IPS-20b (cell line): ENCODE data around the gene ADCY9.

Experiments
- H3K27ac ChIP-seq: one replicate; pipeline ENCODE4 v1.5.1; 2013; ENCODE audit warnings: low read length
- H3K27me3 ChIP-seq: 2 replicates; pipeline ENCODE4 v1.6.1; 2013; ENCODE audit warnings: mild to moderate bottlenecking, low read length, inconsistent platforms; ENCODE audit not compliant: insufficient read depth
- H3K36me3 ChIP-seq: 2 replicates; pipeline ENCODE4 v1.6.1; 2013; ENCODE audit warnings: low read depth, mild to moderate bottlenecking, inconsistent platforms, low read length, moderate library complexity; ENCODE audit not compliant: insufficient read depth
- H3K4me1 ChIP-seq: 2 replicates; pipeline ENCODE4 v1.6.1; 2013; ENCODE audit warnings: mild to moderate bottlenecking, control low read depth, inconsistent platforms, low read length, moderate library complexity; ENCODE audit not compliant: insufficient read depth
- H3K4me3 ChIP-seq: 2 replicates; pipeline ENCODE4 v1.5.1; 2013; ENCODE audit warnings: mild to moderate bottlenecking, low read length, inconsistent platforms
- H3K9ac ChIP-seq: 2 replicates; pipeline ENCODE4 v1.6.1; 2013; ENCODE audit warnings: low read depth, mild to moderate bottlenecking, inconsistent platforms, low read length, moderate library complexity
- H3K9me3 ChIP-seq: 2 replicates; pipeline ENCODE4 v1.6.1; 2013; ENCODE audit warnings: mild to moderate bottlenecking, low read depth, low read length, inconsistent platforms; ENCODE audit not compliant: insufficient read depth

Gene ADCY9

GRCh38 chr16:4017807-4018206 is 98.4 kb downstream of the ADCY9 start:
- Histone ChIP-seq H3K9me3 (no peaks in the 10 kb centered on the region), H3K4me3 (no peak overlapping the region), H3K4me1 (peaks cover 4% of the 10 kb centered on the region; the same call in 1 of the 2 replicates), H3K36me3 (no peaks in the 10 kb centered on the region), H3K27ac (no peak overlapping the region), H3K9ac (no peak overlapping the region), H3K27me3 (no peaks in the 10 kb centered on the region)

- peaks cover 10% of the 10 kb centered on the region for H3K4me1 ChIP-seq
- no peaks in the 10 kb centered on the region for H3K27me3 ChIP-seq
- H3K27ac ChIP-seq: no peak overlapping the region
These were observed 99.6 kb downstream of the ADCY9 start for GRCh38 chr16:4016658-4017057.

GRCh38 chr16:4016005-4016352 is 100.3 kb downstream of the ADCY9 start:
- H3K9me3 ChIP-seq: no peaks in the 10 kb centered on the region
- no peak overlapping the region for H3K9ac ChIP-seq
- no peak overlapping the region for H3K4me3 ChIP-seq
- no peak overlapping the region for H3K27ac ChIP-seq
- H3K4me1 ChIP-seq: peaks cover 10% of the 10 kb centered on the region
- no peaks in the 10 kb centered on the region for H3K36me3 ChIP-seq
- no peaks in the 10 kb centered on the region for H3K27me3 ChIP-seq

More at GRCh38 chr16:4016658-4017057, 99.6 kb downstream of the ADCY9 start:
- H3K9me3 ChIP-seq: no peaks in the 10 kb centered on the region
- H3K36me3 ChIP-seq: no peaks in the 10 kb centered on the region
- no peak overlapping the region for H3K4me3 ChIP-seq
- no peak overlapping the region for H3K9ac ChIP-seq

DNA sequence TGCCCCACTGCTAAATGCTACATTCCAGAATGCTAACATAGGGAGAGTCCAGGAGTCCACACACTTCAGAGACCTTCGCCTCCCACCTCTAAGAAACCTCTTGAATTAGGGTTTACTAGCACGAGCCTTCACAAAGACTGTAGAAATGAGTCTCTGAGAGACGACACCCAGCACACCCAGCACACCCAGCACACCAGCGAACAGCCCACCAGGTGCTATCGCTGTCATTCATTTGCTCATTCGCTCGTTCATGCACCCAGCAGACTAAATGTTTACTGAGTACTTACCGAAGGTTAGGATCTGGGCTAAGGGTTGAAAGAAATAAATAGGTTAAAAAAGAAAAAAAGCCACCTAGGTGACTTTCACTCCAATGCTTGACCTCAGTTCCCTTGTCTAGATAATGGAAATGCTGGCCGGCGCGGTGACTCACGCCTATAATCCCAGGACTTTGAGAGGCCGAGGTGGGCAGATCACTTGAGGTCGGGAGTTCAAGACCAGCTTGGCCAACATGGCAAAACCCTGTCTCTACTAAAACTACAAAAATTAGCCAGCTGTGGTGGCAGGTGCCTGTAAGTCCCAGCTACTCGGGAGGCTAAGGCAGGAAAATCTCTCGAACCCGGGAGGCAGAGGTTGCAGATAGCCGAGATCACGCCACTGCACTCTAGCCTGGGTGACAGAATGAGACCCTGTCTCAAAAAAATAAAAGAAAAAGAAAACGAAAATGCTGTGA is 100.8 kb downstream of the ADCY9 start:
- no peaks in the 10 kb centered on the region for H3K36me3 ChIP-seq
- H3K27ac ChIP-seq: no peak overlapping the region
- no peaks in the 10 kb centered on the region for H3K9me3 ChIP-seq
- no peak overlapping the region for H3K4me3 ChIP-seq
- H3K27me3 ChIP-seq: no peaks in the 10 kb centered on the region
- H3K9ac ChIP-seq: no peak overlapping the region
- peaks cover 13% of the 10 kb centered on the region for H3K4me1 ChIP-seq

GRCh38 chr16:4011940-4012629 is 104.2 kb downstream of the ADCY9 start:
- Histone ChIP-seq H3K4me1 (peaks cover 27% of the 10 kb centered on the region), H3K9ac (peak overlapping the region; percentile 2; the same call in 1 of the 2 replicates), H3K27ac (no peak overlapping the region), H3K27me3 (no peaks in the 10 kb centered on the region), H3K4me3 (no peak overlapping the region), H3K36me3 (no peaks in the 10 kb centered on the region), H3K9me3 (no peaks in the 10 kb centered on the region)

DNA sequence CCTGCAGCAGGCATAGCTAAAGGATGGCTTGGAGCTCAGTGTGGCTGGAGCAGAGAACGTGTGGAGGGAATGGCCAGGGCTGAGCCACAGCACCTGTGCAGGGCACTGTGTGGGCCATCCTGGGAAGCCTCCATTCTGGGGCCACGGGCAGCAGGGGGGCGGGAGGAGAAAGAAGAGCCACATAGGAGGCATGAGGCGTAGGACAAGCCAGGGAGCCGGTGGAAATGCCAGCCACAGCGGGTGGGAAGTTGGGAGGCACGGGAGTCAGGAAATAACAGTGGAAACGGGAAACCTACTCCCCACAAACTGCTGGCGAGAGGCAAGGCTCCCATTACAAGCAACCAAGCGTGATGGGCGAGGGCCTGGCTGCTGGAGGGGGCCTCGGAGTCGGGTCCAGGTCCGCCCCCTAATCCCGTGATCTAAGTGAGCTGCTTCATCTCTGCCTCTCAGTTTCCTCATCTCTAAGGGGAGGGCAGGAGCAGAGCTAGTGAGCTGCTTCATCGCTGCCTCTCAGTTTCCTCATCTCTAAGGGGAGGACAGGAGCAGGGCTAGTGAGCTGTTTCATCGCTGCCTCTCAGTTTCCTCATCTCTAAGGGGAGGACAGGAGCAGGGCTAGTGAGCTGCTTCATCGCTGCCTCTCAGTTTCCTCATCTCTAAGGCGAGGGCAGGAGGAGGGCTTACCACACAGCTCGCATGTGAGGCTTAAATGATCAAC is 104.9 kb downstream of the ADCY9 start:
- Histone ChIP-seq H3K27ac (no peak overlapping the region), H3K4me1 (peaks cover 27% of the 10 kb centered on the region), H3K27me3 (no peaks in the 10 kb centered on the region), H3K9ac (peak overlapping the region; percentile 2; the same call in 1 of the 2 replicates), H3K9me3 (no peaks in the 10 kb centered on the region), H3K4me3 (no peak overlapping the region), H3K36me3 (no peaks in the 10 kb centered on the region)

GRCh38 chr16:4010225-4011158 is 105.8 kb downstream of the ADCY9 start:
- H3K27ac ChIP-seq: no peak overlapping the region

DNA sequence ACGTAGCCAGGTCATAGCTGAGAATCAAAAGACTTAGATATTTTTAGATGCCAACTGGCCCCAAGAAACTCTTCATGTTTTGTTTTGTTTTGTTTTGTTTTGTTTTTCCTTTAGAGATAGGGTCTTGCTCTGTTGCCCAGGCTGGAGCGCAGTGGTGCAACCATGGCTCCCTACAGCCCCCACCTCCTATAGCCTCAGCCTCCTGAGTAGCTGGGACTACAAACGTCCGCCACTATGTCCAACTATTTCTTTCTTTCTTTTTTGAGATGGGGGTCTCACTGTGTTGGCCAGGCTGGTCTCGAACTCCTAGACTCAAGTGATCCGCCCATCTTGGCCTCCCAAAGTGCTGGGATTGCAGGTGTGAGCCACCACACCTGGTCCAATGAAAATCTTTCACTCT is 107.1 kb downstream of the ADCY9 start:
- no peaks in the 10 kb centered on the region for H3K36me3 ChIP-seq
- H3K9me3 ChIP-seq: no peaks in the 10 kb centered on the region
- H3K27ac ChIP-seq: no peak overlapping the region
- peaks cover 27% of the 10 kb centered on the region for H3K4me1 ChIP-seq
- no peaks in the 10 kb centered on the region for H3K27me3 ChIP-seq
- H3K4me3 ChIP-seq: no peak overlapping the region
- H3K9ac ChIP-seq: no peak overlapping the region

More at GRCh38 chr16:4010225-4011158, 105.8 kb downstream of the ADCY9 start:
- no peaks in the 10 kb centered on the region for H3K36me3 ChIP-seq
- H3K9me3 ChIP-seq: no peaks in the 10 kb centered on the region
- H3K4me3 ChIP-seq: no peak overlapping the region
- H3K27me3 ChIP-seq: no peaks in the 10 kb centered on the region
- peaks cover 27% of the 10 kb centered on the region for H3K4me1 ChIP-seq
- no peak overlapping the region for H3K9ac ChIP-seq

- Histone ChIP-seq H3K27me3 (no peaks in the 10 kb centered on the region), H3K36me3 (no peaks in the 10 kb centered on the region), H3K4me1 (peaks cover 27% of the 10 kb centered on the region), H3K4me3 (no peak overlapping the region), H3K27ac (no peak overlapping the region), H3K9ac (no peak overlapping the region; the same call in 1 of the 2 replicates), H3K9me3 (no peaks in the 10 kb centered on the region)
These were observed 108.1 kb downstream of the ADCY9 start for GRCh38 chr16:4008116-4008515.

DNA sequence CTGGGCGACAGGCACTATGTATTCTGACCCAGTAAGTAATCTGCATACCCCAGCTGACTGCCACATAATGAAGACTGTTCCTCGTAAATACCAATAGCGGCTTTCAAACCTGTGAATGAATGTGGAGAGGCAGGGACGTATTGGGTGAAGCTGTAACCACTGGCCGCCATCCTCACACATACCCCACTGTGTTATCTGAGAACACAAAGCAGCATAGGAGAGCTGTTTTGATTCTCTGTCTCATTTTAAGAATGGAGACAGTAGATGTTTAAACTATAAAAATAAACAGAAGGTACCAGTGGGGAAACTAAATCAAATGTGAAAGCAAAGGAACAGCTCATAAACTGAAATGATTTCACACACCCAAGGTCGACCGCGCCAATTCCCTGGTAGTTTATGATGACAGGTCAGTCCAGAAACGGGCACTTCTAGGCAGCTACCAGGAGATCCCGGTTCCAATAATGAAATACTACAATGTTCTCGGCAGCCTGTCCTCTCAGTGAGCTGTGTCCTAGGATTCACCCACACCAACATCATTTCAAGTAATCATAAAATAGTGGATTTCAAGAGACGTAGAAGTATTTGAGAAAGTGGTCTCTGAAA is 109.7 kb downstream of the ADCY9 start:
- Histone ChIP-seq H3K36me3 (no peaks in the 10 kb centered on the region), H3K27ac (no peak overlapping the region), H3K4me1 (peaks cover 20% of the 10 kb centered on the region), H3K9me3 (no peaks in the 10 kb centered on the region), H3K9ac (no peak overlapping the region), H3K27me3 (no peaks in the 10 kb centered on the region), H3K4me3 (no peak overlapping the region)

DNA sequence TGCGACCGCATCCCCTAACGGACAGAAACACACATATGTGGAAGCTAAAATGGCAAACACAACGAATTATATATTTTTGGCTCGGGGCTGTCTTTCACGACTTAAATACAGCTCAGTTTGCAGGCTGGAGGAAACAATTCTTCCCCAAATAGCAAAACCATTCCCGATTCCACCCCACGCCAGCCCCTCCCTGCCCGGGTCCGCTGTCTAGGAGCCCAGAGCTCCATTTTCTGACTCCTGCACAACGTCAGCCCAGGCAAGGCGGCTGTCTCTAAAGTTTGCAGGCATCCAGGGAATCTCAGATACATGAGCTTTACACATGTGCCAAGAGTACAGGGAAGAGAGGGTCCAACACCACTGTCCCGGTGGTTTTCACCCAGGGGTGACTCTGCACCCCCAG is 110.5 kb downstream of the ADCY9 start:
- Histone ChIP-seq H3K4me3 (no peak overlapping the region), H3K4me1 (peaks cover 16% of the 10 kb centered on the region), H3K9me3 (no peaks in the 10 kb centered on the region), H3K27ac (no peak overlapping the region), H3K9ac (no peak overlapping the region), H3K36me3 (no peaks in the 10 kb centered on the region), H3K27me3 (no peaks in the 10 kb centered on the region)
